Neutrophil (primary cell): Measurements from ENCODE around the gene DMXL2.
"Not testable (repeated sequence)": the region's sequence is repeated elsewhere in the genome, so short reads cannot be mapped to it uniquely, and the experiment has no call there.

Experiments
- H3K27ac ChIP-seq: fragments of 200-600 bp; sonication (generic); 2 replicates; pipeline ENCODE4 v1.5.1; 2016; ENCODE audit warnings: mild to moderate bottlenecking, moderate library complexity
- H3K27me3 ChIP-seq: fragments of 200-600 bp; sonication (generic); 2 replicates; pipeline ENCODE4 v1.6.0; 2016; ENCODE audit warnings: mild to moderate bottlenecking
- H3K36me3 ChIP-seq: fragments of 200-600 bp; sonication (generic); 2 replicates; pipeline ENCODE4 v1.5.1; 2017
- H3K4me1 ChIP-seq, 2 experiments: fragments of 200-600 bp in 1 of 2; sonication (generic) in 1 of 2; 1 replicate in 1 of 2; 2 replicates in 1 of 2; pipeline versions ENCODE4 v1.5.1 to v1.6.1; 2013 to 2016; ENCODE audit warnings: low read depth in 1 of 2, low read length in 1 of 2, mild to moderate bottlenecking in 1 of 2, moderate library complexity in 1 of 2; ENCODE audit not compliant: control insufficient read depth in 1 of 2, insufficient read depth in 1 of 2
- H3K4me3 ChIP-seq, 2 experiments: fragments of 200-600 bp in 1 of 2; sonication (generic) in 1 of 2; 1 replicate in 1 of 2; 2 replicates in 1 of 2; pipeline ENCODE4 v1.5.1; 2013 to 2016; ENCODE audit warnings: low read depth in 1 of 2, low read length in 1 of 2, mild to moderate bottlenecking in 1 of 2, moderate library complexity in 1 of 2
- H3K9me3 ChIP-seq: fragments of 200-600 bp; sonication (generic); 2 replicates; pipeline ENCODE4 v1.5.1; 2016
- TF ChIP-seq, protein P1 (sequence below): fragments of 200-600 bp; sonication (generic); IDR thresholded peaks from 2 replicates; pipeline ENCODE4 v1.5.1; 2016; ENCODE audit warnings: antibody characterized with exemption

Gene DMXL2

DNA sequence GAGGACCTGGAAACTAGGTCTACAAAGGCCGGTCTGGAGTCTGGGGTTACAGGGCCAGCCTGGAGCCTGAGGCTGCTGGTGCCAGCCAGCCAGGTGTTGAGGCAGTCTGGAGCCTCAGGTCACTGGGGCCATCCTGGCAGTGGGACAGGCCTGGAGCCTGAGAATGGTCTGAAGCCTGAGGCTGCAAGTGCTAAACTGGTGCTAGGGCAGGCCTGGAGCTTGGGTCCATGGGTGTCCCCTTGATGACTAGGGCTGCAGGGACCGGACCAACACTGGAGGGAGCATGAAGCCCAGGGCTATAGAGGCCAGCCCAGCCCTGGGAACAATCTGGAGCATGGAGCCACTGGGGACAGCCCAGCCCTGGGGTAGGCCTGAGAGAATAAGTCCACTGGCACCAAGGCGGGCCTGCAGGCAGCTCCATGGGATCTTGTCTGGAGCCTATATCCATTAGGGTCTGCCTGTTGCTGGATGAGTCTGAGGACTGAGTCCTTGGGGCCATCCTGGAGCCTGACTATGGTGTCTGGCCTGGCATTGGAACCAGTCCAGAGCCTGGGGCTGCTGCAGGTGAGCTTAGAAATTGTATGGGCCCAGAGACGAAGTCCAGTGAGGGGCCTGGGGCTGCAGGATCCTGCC, 179.2 kb downstream of the DMXL2 start:
- no peaks in the 10 kb centered on the region for H3K4me1 ChIP-seq
- no peaks in the 10 kb centered on the region for H3K27me3 ChIP-seq
- H3K9me3 ChIP-seq = no peaks in the 10 kb centered on the region
- H3K4me3 ChIP-seq = no peak overlapping the region
- peaks cover 35% of the 10 kb centered on the region for H3K36me3 ChIP-seq
- TF ChIP-seq, protein P1, sequence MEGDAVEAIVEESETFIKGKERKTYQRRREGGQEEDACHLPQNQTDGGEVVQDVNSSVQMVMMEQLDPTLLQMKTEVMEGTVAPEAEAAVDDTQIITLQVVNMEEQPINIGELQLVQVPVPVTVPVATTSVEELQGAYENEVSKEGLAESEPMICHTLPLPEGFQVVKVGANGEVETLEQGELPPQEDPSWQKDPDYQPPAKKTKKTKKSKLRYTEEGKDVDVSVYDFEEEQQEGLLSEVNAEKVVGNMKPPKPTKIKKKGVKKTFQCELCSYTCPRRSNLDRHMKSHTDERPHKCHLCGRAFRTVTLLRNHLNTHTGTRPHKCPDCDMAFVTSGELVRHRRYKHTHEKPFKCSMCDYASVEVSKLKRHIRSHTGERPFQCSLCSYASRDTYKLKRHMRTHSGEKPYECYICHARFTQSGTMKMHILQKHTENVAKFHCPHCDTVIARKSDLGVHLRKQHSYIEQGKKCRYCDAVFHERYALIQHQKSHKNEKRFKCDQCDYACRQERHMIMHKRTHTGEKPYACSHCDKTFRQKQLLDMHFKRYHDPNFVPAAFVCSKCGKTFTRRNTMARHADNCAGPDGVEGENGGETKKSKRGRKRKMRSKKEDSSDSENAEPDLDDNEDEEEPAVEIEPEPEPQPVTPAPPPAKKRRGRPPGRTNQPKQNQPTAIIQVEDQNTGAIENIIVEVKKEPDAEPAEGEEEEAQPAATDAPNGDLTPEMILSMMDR = no peak
- no peak overlapping the region for H3K27ac ChIP-seq

DNA sequence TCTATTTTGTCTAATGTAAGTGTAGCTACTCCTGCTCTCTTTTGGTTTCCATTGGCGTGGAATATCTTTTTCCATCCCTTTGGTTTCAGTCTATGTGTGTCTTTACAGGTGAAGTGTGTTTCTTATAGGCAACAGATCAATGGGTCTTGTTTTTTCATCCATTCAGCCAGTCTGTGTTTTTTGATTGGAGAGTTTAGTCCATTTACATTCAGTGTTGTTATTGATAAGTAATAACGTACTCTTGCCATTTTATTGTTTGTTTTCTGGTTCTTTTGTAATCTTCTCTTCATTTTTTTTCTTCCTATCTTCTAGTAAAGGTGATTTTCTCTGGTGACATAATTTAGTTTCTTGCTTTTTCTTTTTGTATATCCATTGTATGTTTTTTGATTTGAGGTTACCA, 184.0 kb downstream of the DMXL2 start:
- no peak overlapping the region for H3K4me3 ChIP-seq
- no peaks in the 10 kb centered on the region for H3K36me3 ChIP-seq
- H3K4me1 ChIP-seq = no peaks in the 10 kb centered on the region
- no peaks in the 10 kb centered on the region for H3K9me3 ChIP-seq
- TF ChIP-seq, protein P1 = no peak
- H3K27ac ChIP-seq = no peak overlapping the region
- H3K27me3 ChIP-seq = no peaks in the 10 kb centered on the region

DNA sequence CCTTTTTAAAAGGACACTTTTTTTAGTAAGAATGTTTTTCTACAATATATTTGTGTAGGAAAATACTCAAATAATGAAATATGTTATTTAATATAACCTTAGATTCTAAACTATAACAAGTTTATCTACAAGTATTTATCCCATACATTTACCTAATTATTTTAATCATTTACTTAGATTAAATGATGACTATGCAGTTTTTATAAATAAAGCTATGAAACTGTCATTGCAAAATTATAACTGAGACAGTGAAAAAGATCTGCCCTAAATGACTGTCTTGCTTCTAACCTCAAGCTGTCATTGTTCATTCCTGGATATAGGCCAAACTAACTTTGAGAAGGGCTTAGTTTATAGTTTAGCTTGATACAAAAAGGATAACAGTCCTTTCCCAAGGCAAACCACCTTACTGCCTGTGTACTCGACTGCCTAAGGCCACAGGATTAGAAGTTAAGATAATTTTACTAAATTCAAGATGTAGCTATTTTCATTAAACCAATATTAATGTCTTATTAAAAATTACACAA, 197.0 kb downstream of the DMXL2 start:
- no peaks in the 10 kb centered on the region for H3K4me1 ChIP-seq
- H3K36me3 ChIP-seq = no peaks in the 10 kb centered on the region
- H3K4me3 ChIP-seq = no peak overlapping the region
- no peaks in the 10 kb centered on the region for H3K27me3 ChIP-seq
- TF ChIP-seq, protein P1 = no peak
- no peak overlapping the region for H3K27ac ChIP-seq
- no peaks in the 10 kb centered on the region for H3K9me3 ChIP-seq

DNA sequence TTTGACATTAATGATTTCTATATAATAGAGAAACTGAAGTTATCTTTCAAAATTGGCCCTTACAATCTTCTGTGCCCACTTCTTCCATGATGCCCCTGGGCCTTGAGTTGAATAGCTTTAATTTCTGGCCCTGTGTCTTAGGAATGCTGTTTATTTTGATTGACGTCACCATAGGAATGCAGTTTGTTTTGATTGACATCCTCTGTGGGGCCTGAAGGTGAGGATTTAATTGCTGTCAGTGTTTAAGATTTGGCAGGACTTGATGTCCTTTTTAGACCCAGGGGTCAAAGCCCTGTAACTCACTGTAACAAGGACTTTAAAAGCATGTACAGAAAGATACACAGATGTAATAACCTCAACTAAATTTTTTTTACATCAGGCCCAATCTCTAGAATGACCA, 197.8 kb downstream of the DMXL2 start:
- Histone ChIP-seq H3K27me3 (no peaks in the 10 kb centered on the region), H3K9me3 (no peaks in the 10 kb centered on the region), H3K4me1 (no peaks in the 10 kb centered on the region), H3K36me3 (no peaks in the 10 kb centered on the region), H3K27ac (no peak overlapping the region), H3K4me3 (no peak overlapping the region)
- TF ChIP-seq, protein P1 = no peak

GRCh38 chr15:51423040-51423439, 199.5 kb downstream of the DMXL2 start:
- not testable (repeated sequence) for H3K9me3 ChIP-seq, H3K36me3 ChIP-seq, H3K27me3 ChIP-seq

GRCh38 chr15:51416129-51416528, 206.4 kb downstream of the DMXL2 start:
- no peak overlapping the region for H3K4me3 ChIP-seq
- H3K27me3 ChIP-seq = no peaks in the 10 kb centered on the region
- H3K9me3 ChIP-seq = no peaks in the 10 kb centered on the region
- no peak overlapping the region for H3K27ac ChIP-seq
- TF ChIP-seq, protein P1 = no peak
- no peaks in the 10 kb centered on the region for H3K36me3 ChIP-seq
- no peaks in the 10 kb centered on the region for H3K4me1 ChIP-seq

More at GRCh38 chr15:51423040-51423439, 199.5 kb downstream of the DMXL2 start:
- not testable (repeated sequence) for H3K27ac ChIP-seq, H3K4me1 ChIP-seq, H3K4me3 ChIP-seq
